DND-41 (cell line): ENCODE measurements around the gene WDR93.

Experiments used
- ATAC-seq: fragments of 200-7000 bp; cut with Tn5 transposase; 3 replicates; pipeline ENCODE4 v1.9.1; 2021; ENCODE audit warnings: low read depth; ENCODE audit not compliant: insufficient read depth
- DNase-seq: peaks from one replicate; pipeline ENCODE4 v3.0.0-alpha.2; 2020
- H2AFZ ChIP-seq: 2 replicates; pipeline ENCODE4 v1.6.0; 2012; ENCODE audit warnings: low read depth, low read length
- H3K27ac ChIP-seq: 2 replicates; pipeline ENCODE4 v1.5.1; 2012; ENCODE audit warnings: low read length, inconsistent platforms
- H3K27me3 ChIP-seq: fragments of 200-600 bp; sonication (generic); 2 replicates; pipeline ENCODE4 v1.6.0; 2012; ENCODE audit warnings: low read length, mild to moderate bottlenecking, inconsistent platforms; ENCODE audit not compliant: insufficient read depth, poor library complexity
- H3K36me3 ChIP-seq: 2 replicates; pipeline ENCODE4 v1.5.1; 2012; ENCODE audit warnings: low read length, inconsistent platforms; ENCODE audit not compliant: insufficient read depth
- H3K4me1 ChIP-seq: 2 replicates; pipeline ENCODE4 v1.5.1; 2012; ENCODE audit warnings: mild to moderate bottlenecking, low read length; ENCODE audit not compliant: insufficient read depth
- H3K4me2 ChIP-seq: 2 replicates; pipeline ENCODE4 v1.6.0; 2012; ENCODE audit warnings: mild to moderate bottlenecking, moderate library complexity, low read length, inconsistent platforms; ENCODE audit not compliant: insufficient read depth
- H3K4me3 ChIP-seq, 2 experiments: fragments of 200-600 bp in 1 of 2; shearing (Covaris generic) in 1 of 2; 2 replicates each; pipeline ENCODE4 v1.5.1; 2012 to 2016; ENCODE audit warnings: inconsistent platforms in 2 of 2, low read length in 2 of 2, mild to moderate bottlenecking in 2 of 2, low read depth in 1 of 2, moderate library complexity in 1 of 2
- H3K79me2 ChIP-seq: 2 replicates; pipeline ENCODE4 v1.6.0; 2012; ENCODE audit warnings: low read length, inconsistent platforms; ENCODE audit not compliant: insufficient read depth
- H3K9ac ChIP-seq: 2 replicates; pipeline ENCODE4 v1.6.0; 2012; ENCODE audit warnings: low read depth, mild to moderate bottlenecking, inconsistent platforms, low read length, moderate library complexity
- H3K9me3 ChIP-seq: 2 replicates; pipeline ENCODE4 v1.5.1; 2012; ENCODE audit warnings: low read length, moderate library complexity, mild to moderate bottlenecking, inconsistent platforms; ENCODE audit not compliant: insufficient read depth, severe bottlenecking
- H4K20me1 ChIP-seq: 2 replicates; pipeline ENCODE4 v1.6.0; 2012; ENCODE audit warnings: low read length; ENCODE audit not compliant: insufficient read depth
- CTCF ChIP-seq: IDR thresholded peaks from 2 replicates; pipeline ENCODE4 v1.5.1; 2012; ENCODE audit warnings: borderline replicate concordance, low read length, moderate library complexity, mild to moderate bottlenecking; ENCODE audit not compliant: poor library complexity, severe bottlenecking; ENCODE audit errors: extremely low read depth
- EZH2 ChIP-seq: IDR thresholded peaks from 3 replicates; pipeline ENCODE4 v1.6.1; 2012; ENCODE audit warnings: borderline replicate concordance, low read depth, mild to moderate bottlenecking, moderate library complexity, low read length, inconsistent platforms; ENCODE audit not compliant: severe bottlenecking

The WDR93 gene

GRCh38 chr15:89775815-89776214 is 85.2 kb downstream of the WDR93 start:
- Histone ChIP-seq H3K79me2 (no peaks in the 10 kb centered on the region), H4K20me1 (no peaks in the 10 kb centered on the region), H3K9ac (no peak overlapping the region), H3K4me2 (no peak overlapping the region), H3K9me3 (no peaks in the 10 kb centered on the region), H3K27me3 (no peaks in the 10 kb centered on the region), H3K4me3 (no peak overlapping the region), H3K36me3 (no peaks in the 10 kb centered on the region), H3K27ac (no peak overlapping the region), H2AFZ (no peak overlapping the region), H3K4me1 (no peaks in the 10 kb centered on the region)
- DNase-seq (no peak), ATAC-seq (no peak)
- TF ChIP-seq CTCF (no peak), EZH2 (no peak)

GRCh38 chr15:89776274-89777072 is 85.9 kb downstream of the WDR93 start, which contains the start of gene MESP2:
MESP2 (plus strand) TSS chr15:89776332; CDS start chr15:89776358, 26 bp downstream.
- Histone ChIP-seq H2AFZ (no peak within 1 kb of the TSS), H3K4me3 (no peak within 1 kb of the TSS)
- TF ChIP-seq CTCF = no peak
- TF ChIP-seq EZH2 = no peak

GRCh38 chr15:89777073-89777751 is 86.6 kb downstream of the WDR93 start:
- H3K27ac ChIP-seq = no peak overlapping the region
- no peak overlapping the region for H3K9ac ChIP-seq
- H3K4me3 ChIP-seq = no peak overlapping the region
- no peak overlapping the region for H2AFZ ChIP-seq
- no peaks in the 10 kb centered on the region for H3K27me3 ChIP-seq
- H4K20me1 ChIP-seq = no peaks in the 10 kb centered on the region
- H3K36me3 ChIP-seq = no peaks in the 10 kb centered on the region
- ATAC-seq = no peak
- no peaks in the 10 kb centered on the region for H3K4me1 ChIP-seq
- H3K4me2 ChIP-seq = no peak overlapping the region
- no peak for DNase-seq
- H3K79me2 ChIP-seq = no peaks in the 10 kb centered on the region
- H3K9me3 ChIP-seq = no peaks in the 10 kb centered on the region
- TF ChIP-seq EZH2 = no peak
- no peak for TF ChIP-seq CTCF

More at GRCh38 chr15:89776274-89777072, 85.9 kb downstream of the WDR93 start, which contains the start of gene MESP2:
- no peak for DNase-seq
- no peak within 1 kb of the TSS for H3K4me2 ChIP-seq
- H3K79me2 ChIP-seq = no peaks in the 10 kb centered on the region
- no peak within 1 kb of the TSS for H3K27ac ChIP-seq
- no peak within 1 kb of the TSS for H3K9ac ChIP-seq
- H3K9me3 ChIP-seq = no peaks in the 10 kb centered on the region
- no peaks in the 10 kb centered on the region for H3K36me3 ChIP-seq
- H3K27me3 ChIP-seq = no peaks in the 10 kb centered on the region
- H3K4me1 ChIP-seq = no peaks in the 10 kb centered on the region
- H4K20me1 ChIP-seq = no peaks in the 10 kb centered on the region
- no peak for ATAC-seq
